HepG2 (cell line): ENCODE results near the gene TMEM63C. TPM values are rescaled to one million over a fixed set of nuclear protein-coding genes. Genes with fewer than 3 reads are reported as not detected.

Experiments used
- AKNA ChIP-seq: sonication (generic); formaldehyde crosslinking; IDR thresholded peaks from 2 replicates; pipeline ENCODE4 v1.4.0; 2020; ENCODE audit warnings: missing genetic modification reagents, borderline replicate concordance
- ATF2 ChIP-seq: sonication (generic); formaldehyde crosslinking; IDR thresholded peaks from 2 replicates; pipeline ENCODE4 v1.4.0; 2020; ENCODE audit warnings: missing genetic modification reagents
- EHMT2 ChIP-seq: fragments of 200-600 bp; sonication (generic); IDR thresholded peaks from 2 replicates; pipeline ENCODE4 v1.7.0; 2017; ENCODE audit warnings: antibody characterized with exemption, low read depth, low read length, borderline replicate concordance
- HMG20A ChIP-seq: IDR thresholded peaks from 2 replicates; pipeline ENCODE4 v1.6.1; 2016; ENCODE audit warnings: borderline replicate concordance
- HMGA1 ChIP-seq: sonication (generic); formaldehyde crosslinking; conservative IDR thresholded peaks from 2 replicates; pipeline ENCODE4 v1.4.0; 2020; ENCODE audit warnings: missing genetic modification reagents
- LRRFIP1 ChIP-seq: sonication (generic); formaldehyde crosslinking; conservative IDR thresholded peaks from 2 replicates; pipeline ENCODE4 v1.4.0; 2020; ENCODE audit warnings: missing genetic modification reagents
- MXI1 ChIP-seq: IDR thresholded peaks from 3 replicates; pipeline ENCODE4 v1.6.1; 2012; ENCODE audit warnings: low read depth, low read length, inconsistent platforms, borderline replicate concordance
- NONO ChIP-seq, 2 experiments: fragments of 450-650 bp in 1 of 2; sonication (generic) in 1 of 2; formaldehyde crosslinking in 1 of 2; IDR thresholded peaks in 1 of 2; conservative IDR thresholded peaks in 1 of 2; 2 replicates each; pipeline versions ENCODE4 v1.6.1 to v1.8.0; 2017 to 2022; ENCODE audit warnings: mild to moderate bottlenecking in 1 of 2, missing genetic modification reagents in 1 of 2, moderate library complexity in 1 of 2
- PAXIP1 ChIP-seq: sonication (generic); formaldehyde crosslinking; conservative IDR thresholded peaks from 2 replicates; pipeline ENCODE4 v1.4.0; 2020; ENCODE audit warnings: mild to moderate bottlenecking, missing genetic modification reagents, moderate library complexity
- RBAK ChIP-seq: sonication (generic); formaldehyde crosslinking; IDR thresholded peaks from 2 replicates; pipeline ENCODE4 v1.5.1; 2020; ENCODE audit warnings: mild to moderate bottlenecking, missing genetic modification reagents
- ZFY ChIP-seq: sonication (generic); formaldehyde crosslinking; IDR thresholded peaks from 2 replicates; pipeline ENCODE4 v1.4.0; 2020; ENCODE audit warnings: missing genetic modification reagents
- ZNF331 ChIP-seq: sonication (generic); formaldehyde crosslinking; IDR thresholded peaks from 2 replicates; pipeline ENCODE4 v1.4.0; 2020; ENCODE audit warnings: missing genetic modification reagents
- ZNF367 ChIP-seq: sonication (generic); formaldehyde crosslinking; IDR thresholded peaks from 2 replicates; pipeline ENCODE4 v1.4.0; 2020; ENCODE audit warnings: missing genetic modification reagents, borderline replicate concordance
- ZNF619 ChIP-seq: sonication (generic); formaldehyde crosslinking; IDR thresholded peaks from 2 replicates; pipeline ENCODE4 v1.4.0; 2020; ENCODE audit warnings: mild to moderate bottlenecking, missing genetic modification reagents
- ZNF749 ChIP-seq: sonication (generic); formaldehyde crosslinking; IDR thresholded peaks from 2 replicates; pipeline ENCODE4 v1.8.0; 2022; ENCODE audit warnings: mild to moderate bottlenecking, missing genetic modification reagents, moderate library complexity, borderline replicate concordance
- ZSCAN12 ChIP-seq: sonication (generic); formaldehyde crosslinking; IDR thresholded peaks from 2 replicates; pipeline ENCODE4 v1.9.0; 2021; ENCODE audit warnings: mild to moderate bottlenecking, missing genetic modification reagents
- polyA plus RNA-seq, 8 experiments: library from polyadenylated mRNA; depleted of rRNA in 3 of 8; stranded (reverse) in 7 of 8; unstranded in 1 of 8; fragments of >200 nt; fragmentation: Illumina TruSeq in 4 of 8; extraction: Trizol in 4 of 8; gene quantifications; 2 replicates each; pipeline versions ENCODE4 v1.2.1 to v1.2.3, GENCODE V29; 2011 to 2016; ENCODE audit warnings: low read depth in 4 of 8, missing spikeins in 1 of 8, mixed read lengths in 1 of 8; ENCODE audit not compliant: insufficient read depth in 1 of 8
- total RNA-seq, 5 experiments: library from RNA; depleted of rRNA; stranded (reverse); fragments of >200 nt; fragmentation: Illumina TruSeq; extraction: Trizol; gene quantifications; 2 replicates each; pipeline ENCODE4 v1.2.3, GENCODE V29; 2016; ENCODE audit warnings: low read depth in 1 of 5

Gene TMEM63C
- total and polyA plus RNA-seq, 2 of the 13 experiments (the other 11 are each of a cell fraction or from before 2014, with no cell fraction given): 0.17 to 0.27 TPM

- no peak for TF ChIP-seq PAXIP1
- peak; percentile 23; the same call in 1 of the 2 replicates for TF ChIP-seq ZFY
- TF ChIP-seq ZNF619: no peak
- TF ChIP-seq AKNA (CRISPR knock-in tag): 0 out of 2 replicates have a peak, but pooled peaks have one; percentile 56
- no peak for TF ChIP-seq NONO (IDR thresholded peaks at IDR 0.05)
- no peak for TF ChIP-seq NONO (CRISPR knock-in tag; conservative IDR thresholded peaks at IDR 0.05)
- no peak for TF ChIP-seq HMG20A
- peak; percentile 91; the same call in 1 of the 2 replicates for TF ChIP-seq LRRFIP1
- peak; percentile 84 for TF ChIP-seq ZNF331
- TF ChIP-seq ZNF749 (CRISPR knock-in tag): peak; percentile 50; the same call in 1 of the 2 replicates
- no peak for TF ChIP-seq HMGA1
- TF ChIP-seq MXI1: peak; percentile 47; the same call in 1 of the 3 replicates
- TF ChIP-seq ZSCAN12 (CRISPR knock-in tag): 0 out of 2 replicates have a peak, but pooled peaks have one; percentile 58
- no peak for TF ChIP-seq ZNF367
- peak; percentile 97 for TF ChIP-seq EHMT2
- peak; percentile 73 for TF ChIP-seq ATF2 (CRISPR knock-in tag)
- TF ChIP-seq RBAK (CRISPR knock-in tag): no peak
Measured at GRCh38 chr14:77133720-77134338, 47.8 kb upstream of the TMEM63C start (continued).
